ENCODE results near the gene NID2. TPM values are rescaled to one million over a fixed set of nuclear protein-coding genes. Genes with fewer than 3 reads are reported as not detected.
A peak's percentile ranks its signal among the peaks of the same experiment; 100 is the strongest.

NID2 gene
- polyA plus RNA-seq, 3 donors from 2014 or later = 0.31 to 0.95 (median 0.35) TPM

DNA sequence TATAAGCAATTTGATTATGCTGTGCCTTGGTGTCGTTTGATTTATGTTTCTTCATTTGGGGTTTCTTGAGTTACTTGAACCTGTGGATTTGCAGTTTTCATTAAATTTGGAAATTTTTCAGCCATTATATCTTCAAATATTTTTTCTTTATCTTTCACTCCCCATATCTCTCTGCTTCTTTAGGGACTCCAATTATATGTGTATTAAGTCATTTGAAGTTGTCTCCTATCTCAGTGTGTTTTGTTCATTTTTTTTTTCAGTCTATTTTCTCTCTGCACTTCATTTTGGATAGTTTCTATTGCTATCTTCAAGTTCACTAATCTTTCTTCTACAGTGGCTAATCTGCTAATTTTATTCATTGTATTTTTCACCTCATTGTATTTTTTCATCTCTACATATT is 108.9 kb downstream of the NID2 start:
- Mint-ChIP-seq H3K36me3 (peaks cover 33 to 48% (median 35%) of the 10 kb centered on the region in 3 donors), H3K27me3 (ENCODE audit: low read depth in 3 of 3) (peaks cover 0 to 5% (median 3%) of the 10 kb centered on the region in 3 donors), H3K4me1 (peaks cover 92 to 98% of the 10 kb centered on the region in 2 donors), H3K4me3 (peak overlapping the region in 3 of 5 donors; percentile 3 to 46 (median 22)), H3K27ac (peak overlapping the region; percentile 28 to 79 (median 52)), H3K9me3 (no peaks in the 10 kb centered on the region)
- no peak for DNase-seq

GRCh38 chr14:51957950-51958349 is 110.9 kb downstream of the NID2 start:
- Mint-ChIP-seq H3K4me1 (peaks cover 88 to 98% of the 10 kb centered on the region in 2 donors), H3K27ac (peak overlapping the region; percentile 8 to 79 (median 60)), H3K9me3 (no peaks in the 10 kb centered on the region), H3K36me3 (peaks cover 35 to 48% (median 42%) of the 10 kb centered on the region in 3 donors), H3K27me3 (ENCODE audit: low read depth in 3 of 3) (peaks cover 0 to 6% (median 2%) of the 10 kb centered on the region in 3 donors), H3K4me3 (no peak overlapping the region)
- DNase-seq = no peak

Other genes starting within 250 kb of the NID2 start
- 100 to 1,000 TPM; 391 to 466 (median 462) TPM for gene GNG2, start 208.4 kb downstream of the NID2 start, polyA plus RNA-seq
- 100 to 1,000 TPM in 2 of 3 donors, 10 to 100 TPM in 1; 92.1 to 162 (median 137) TPM for gene RTRAF, start 79.5 kb downstream of the NID2 start, polyA plus RNA-seq
- gene PTGDR, start 198.6 kb upstream of the NID2 start, polyA plus RNA-seq = 100 to 1,000 TPM in 2 of 3 donors, 10 to 100 TPM in 1; 78.2 to 233 (median 133) TPM
- gene PTGER2, start 245.3 kb upstream of the NID2 start, polyA plus RNA-seq = 100 to 1,000 TPM; 154 to 252 (median 250) TPM

Data from immature natural killer cell (primary cell).